ENCODE results near the gene VPS39.

DNA sequence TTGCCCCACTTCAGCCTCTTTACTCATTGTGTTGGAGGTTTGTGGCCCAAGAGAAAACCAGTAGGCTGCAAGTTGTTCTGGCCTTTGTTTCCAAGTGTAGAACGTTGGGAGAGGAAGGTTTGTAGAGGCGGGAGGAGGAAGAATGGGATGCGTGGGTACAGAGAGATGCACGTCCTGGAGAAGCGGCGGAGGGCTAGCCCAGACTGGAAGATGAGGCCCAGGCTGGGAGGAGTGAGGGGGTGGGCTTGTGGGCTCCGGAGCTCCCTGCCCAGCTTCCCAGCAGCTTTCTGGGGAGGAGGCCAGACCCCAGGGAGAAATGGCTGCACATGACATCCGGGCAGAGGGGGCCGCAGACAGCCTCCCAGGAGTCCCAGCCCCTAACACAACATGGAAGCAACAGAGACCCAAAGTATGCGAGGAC, 57.0 kb downstream of the VPS39 start:
- TF ChIP-seq, protein P1, sequence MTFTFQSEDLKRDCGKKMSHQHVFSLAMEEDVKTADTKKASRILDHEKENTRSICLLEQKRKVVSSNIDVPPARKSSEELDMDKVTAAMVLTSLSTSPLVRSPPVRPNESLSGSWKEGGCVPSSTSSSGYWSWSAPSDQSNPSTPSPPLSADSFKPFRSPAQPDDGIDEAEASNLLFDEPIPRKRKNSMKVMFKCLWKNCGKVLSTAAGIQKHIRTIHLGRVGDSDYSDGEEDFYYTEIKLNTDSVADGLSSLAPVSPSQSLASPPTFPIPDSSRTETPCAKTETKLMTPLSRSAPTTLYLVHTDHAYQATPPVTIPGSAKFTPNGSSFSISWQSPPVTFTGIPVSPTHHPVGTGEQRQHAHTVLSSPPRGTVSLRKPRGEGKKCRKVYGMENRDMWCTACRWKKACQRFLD (CRISPR knock-in tag; IDR thresholded peaks at IDR 0.05; ENCODE audit: borderline replicate concordance) = no peak
- TF ChIP-seq JUND (CRISPR knock-in tag; IDR thresholded peaks at IDR 0.05) (no peak), LCORL (IDR thresholded peaks at IDR 0.05) (no peak), LCORL (CRISPR knock-in tag; IDR thresholded peaks at IDR 0.05) (no peak), ATAD3A (CRISPR knock-in tag; IDR thresholded peaks at IDR 0.05) (no peak), ZNF510 (CRISPR knock-in tag; IDR thresholded peaks at IDR 0.05; ENCODE audit: low read depth) (no peak)
- TF ChIP-seq, protein P2, sequence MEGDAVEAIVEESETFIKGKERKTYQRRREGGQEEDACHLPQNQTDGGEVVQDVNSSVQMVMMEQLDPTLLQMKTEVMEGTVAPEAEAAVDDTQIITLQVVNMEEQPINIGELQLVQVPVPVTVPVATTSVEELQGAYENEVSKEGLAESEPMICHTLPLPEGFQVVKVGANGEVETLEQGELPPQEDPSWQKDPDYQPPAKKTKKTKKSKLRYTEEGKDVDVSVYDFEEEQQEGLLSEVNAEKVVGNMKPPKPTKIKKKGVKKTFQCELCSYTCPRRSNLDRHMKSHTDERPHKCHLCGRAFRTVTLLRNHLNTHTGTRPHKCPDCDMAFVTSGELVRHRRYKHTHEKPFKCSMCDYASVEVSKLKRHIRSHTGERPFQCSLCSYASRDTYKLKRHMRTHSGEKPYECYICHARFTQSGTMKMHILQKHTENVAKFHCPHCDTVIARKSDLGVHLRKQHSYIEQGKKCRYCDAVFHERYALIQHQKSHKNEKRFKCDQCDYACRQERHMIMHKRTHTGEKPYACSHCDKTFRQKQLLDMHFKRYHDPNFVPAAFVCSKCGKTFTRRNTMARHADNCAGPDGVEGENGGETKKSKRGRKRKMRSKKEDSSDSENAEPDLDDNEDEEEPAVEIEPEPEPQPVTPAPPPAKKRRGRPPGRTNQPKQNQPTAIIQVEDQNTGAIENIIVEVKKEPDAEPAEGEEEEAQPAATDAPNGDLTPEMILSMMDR (CRISPR knock-in tag; IDR thresholded peaks at IDR 0.05) = no peak

Measured in HepG2 (cell line).